Measurements from ENCODE around the gene ERI3.

Gene ERI3

DNA sequence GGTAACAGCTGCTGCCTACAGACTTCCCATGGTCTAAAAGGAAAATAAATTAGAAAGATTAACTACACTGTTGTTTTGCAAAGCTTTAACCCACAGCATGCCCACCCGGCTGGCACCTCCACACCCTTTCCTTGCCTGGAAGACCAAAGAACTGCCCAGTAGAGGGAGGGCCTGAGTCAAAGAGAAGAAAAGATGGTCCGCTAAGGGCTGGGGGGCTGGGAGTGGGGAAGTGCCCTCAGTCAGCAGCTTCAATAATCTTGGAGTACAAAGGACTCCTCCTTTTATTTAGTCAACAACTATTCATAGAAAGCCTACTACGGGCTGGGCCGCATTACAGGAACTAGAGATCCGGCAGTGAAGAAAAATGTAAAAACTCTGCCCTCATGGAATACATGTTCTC is 40.6 kb downstream of the ERI3 start:
- DNase-seq = no peak

- DNase-seq = no peak
These were observed 41.7 kb downstream of the ERI3 start for GRCh38 chr1:44313265-44313918.

GRCh38 chr1:44312399-44313196 is 42.5 kb downstream of the ERI3 start:
- no peak for DNase-seq

DNA sequence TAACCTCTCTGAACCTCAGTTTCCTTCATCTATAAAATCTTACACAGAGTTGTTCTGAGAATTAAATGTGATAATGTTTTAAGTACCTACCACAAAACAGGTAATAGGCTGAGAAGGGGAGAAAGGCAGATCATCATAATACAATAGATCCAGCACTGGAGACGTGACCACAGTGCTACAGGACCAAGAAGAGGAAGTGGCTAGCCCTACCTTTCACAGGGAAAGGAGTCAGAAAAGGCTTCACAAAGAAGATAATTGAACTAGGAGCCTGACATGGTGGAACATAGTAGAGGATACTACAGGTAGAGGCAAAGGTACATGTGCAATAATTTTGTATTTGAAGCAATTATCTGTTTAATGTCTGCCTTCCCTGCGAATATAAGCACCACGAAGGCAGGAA is 45.1 kb downstream of the ERI3 start:
- no peak for DNase-seq

DNA sequence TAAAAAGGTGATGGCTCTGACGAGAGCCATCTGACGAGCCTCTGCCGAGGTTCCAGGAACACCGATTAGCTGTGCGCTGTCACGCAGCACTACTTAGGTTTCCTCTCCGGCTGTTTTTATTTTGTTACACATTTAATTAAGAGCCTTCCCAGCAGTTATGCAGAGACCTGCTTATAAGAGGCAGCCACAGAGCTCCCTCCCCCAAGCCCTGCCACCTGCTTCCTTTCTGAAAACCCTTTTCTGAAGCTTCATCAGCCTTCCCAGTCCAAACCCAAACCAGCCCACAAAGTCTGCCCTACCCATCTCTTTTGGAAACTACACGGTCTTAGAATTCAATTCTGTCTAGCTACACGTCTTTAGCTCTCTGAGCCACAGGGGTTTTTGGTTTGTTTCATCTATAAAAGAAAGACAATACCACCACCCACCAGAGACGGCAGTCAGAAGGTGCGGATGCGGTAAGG is 49.1 kb downstream of the ERI3 start:
- peak; percentile 42 for DNase-seq

DNA sequence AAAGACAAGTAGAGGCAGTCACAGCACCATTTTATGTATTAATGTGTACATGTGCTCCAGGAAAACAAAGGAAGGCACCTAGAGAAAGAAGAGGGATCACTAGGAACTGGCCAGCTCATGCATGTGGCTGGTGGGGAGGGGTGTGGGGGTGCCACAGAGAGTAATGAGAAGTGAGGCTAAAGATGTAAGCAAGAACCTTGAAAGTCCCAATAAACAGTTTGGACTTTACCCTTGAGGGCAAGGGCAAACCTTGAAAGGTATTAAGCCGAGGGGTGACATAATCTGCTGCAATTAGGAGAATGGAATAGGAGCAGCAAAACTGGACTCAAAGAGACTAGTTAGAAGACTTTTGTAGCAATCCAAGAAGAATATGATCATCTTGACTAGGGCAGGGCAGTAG is 51.5 kb downstream of the ERI3 start:
- no peak for DNase-seq

DNA sequence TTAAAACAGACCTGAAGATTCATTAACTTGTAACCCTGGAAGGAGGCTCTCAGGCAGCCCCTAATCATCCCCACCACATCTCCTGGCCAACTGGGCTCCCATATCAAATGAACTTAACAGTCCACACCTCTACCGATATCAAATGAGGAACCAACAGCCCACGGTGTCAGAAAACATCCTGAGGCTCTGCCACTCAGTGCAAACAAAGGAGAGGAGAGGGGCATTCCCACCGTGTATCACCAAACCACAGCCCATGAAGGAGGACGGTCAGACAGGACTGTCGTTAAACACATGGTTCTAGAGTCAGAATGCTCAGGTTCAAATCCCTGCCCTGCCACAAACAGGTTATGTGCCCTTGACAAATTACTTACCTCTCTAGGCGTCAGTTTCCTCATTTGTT is 52.5 kb downstream of the ERI3 start:
- DNase-seq = no peak

DNA sequence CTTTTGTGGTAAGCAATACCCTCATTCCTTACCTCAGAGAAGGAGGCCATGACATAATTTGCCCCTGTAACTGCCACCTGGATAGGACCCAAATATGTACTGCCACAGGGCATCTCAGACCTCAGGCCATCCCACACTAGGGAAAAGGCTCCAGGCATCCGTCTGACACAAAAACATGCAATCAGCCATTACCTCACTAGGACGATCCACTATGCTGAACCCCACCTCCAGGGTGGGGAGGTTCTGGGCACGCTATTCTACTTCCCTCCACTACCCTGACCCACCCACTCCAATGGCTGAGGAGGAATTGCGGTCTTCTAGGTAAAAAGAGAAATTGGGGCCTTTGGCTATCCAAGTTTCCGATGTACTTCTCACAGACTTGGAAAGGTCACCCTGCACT is 53.6 kb downstream of the ERI3 start:
- no peak for DNase-seq

GRCh38 chr1:44300852-44301251 is 54.2 kb downstream of the ERI3 start:
- peak; percentile 65 for DNase-seq

DNA sequence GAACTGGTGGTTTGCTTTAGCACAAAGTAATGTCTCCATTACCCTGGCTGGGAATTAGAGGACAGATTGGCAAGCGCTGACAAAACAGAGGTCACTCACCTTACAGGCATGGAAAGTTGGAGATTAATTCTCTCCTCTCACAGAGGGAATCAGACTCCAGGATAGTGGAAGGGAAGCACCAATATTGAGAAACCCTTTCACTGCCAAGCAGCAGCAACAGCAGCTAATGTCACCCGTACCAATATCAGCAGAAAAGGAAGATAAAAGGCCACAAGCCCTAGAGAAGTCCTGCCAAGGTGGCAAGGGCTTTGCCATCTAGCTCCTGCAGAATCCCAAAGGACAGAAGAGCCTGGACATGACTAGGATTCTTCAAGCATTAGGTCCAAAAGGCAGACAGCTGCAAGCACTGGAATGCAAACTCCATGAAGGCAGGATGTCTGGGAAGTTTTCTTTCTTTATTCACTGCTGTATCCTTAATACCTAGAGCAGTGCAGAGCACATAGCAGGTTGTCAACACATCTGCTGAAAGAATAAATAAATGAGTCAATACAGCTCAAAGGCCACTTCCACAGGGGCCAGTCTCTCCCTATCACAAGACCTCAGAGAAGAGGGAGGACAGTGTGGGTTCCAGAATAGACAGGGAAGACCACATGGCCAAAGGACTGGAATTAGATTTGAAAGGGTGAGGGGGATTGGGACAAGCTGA is 57.2 kb downstream of the ERI3 start:
- DNase-seq = no peak

DNA sequence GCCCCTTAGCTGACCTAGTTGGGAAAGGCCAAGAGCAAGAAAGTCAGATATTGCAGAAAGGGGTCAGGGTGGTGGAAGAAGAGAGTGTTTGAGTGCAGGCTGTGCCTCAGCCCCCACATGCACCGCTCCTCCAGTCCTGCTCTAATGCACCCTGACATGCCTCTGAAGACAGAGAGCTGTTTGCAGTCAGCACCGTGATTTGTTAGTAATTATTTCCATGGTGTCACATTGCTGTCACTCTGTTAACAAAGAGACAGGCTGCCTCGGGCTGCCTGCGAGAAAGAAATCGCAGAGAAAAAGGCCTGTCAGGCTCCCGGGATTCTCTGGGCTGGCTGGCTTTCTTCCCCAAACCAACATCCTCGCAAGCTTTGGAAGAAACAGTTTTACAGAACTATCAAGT is 58.3 kb downstream of the ERI3 start:
- DNase-seq = no peak

GRCh38 chr1:44296086-44296485 is 59.0 kb downstream of the ERI3 start:
- DNase-seq = no peak

DNA sequence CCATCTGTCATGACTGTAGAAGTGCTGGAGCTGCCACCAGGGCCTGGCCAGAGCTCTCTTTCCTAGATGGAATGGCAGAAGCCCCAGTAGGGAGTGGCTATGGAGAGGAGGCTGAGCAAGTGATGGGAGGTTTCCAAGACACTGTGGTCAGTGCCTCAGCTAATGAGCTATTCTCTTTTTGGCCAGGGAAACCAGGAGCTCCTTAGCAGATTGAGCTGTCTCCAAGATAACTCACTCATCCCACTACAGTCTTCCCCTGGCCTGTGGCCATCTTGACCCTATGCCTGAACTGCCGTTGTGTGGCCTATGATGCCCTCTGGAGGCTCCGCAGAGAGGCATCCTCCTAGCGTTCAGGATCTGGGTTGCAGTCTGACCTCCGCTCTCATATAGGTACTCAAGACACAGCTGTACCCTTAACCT is 60.5 kb downstream of the ERI3 start:
- DNase-seq = peak; percentile 42

DNA sequence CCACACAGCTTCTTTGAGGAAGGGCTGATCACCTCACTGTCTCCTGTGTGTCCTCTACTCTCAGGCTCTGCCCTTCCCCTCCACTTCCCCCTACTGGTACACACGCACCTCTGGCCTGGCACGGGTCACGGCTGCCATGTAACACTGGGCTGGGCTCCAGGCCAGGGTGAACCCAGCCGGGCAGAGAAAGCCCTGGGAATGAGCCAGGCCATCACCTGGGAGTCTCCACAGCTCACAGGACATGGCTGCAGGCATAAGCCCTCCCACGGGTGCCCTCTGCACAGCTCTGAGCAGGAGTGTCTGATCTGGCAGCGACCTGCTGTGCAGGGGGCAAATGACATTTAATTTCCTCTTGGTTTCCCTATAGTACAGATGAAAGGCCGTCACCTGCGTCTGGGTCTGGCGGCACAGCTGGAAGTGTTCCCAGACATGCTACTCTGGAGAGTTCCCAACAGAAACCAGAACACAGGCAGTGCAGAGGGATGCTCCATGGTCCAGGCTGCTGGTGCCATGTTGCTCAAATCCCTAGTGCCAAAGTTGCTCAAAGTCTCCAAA is 61.2 kb downstream of the ERI3 start:
- no peak for DNase-seq

GRCh38 chr1:44292651-44293050 is 62.4 kb downstream of the ERI3 start:
- no peak for DNase-seq

- no peak for DNase-seq
These were observed 64.6 kb downstream of the ERI3 start for GRCh38 chr1:44290250-44291094.

DNA sequence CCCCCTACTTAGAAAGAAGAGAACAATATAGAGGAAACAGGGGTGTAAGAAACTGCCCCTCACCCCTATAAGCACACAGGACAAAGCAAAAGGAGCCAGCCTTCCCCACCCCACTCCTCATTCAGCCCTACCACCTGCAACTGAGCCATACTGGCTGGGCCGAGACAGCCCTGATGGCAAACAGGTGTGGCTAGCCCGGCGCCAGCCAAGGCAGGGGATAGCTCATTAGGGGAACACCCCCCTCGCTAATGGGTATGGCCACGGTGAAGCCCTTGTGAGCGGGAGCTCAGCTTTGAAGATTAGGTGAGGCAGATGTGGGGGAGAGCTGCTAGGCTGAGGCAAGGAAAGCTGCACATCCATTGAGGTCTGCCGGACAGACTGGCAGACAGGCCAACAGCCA is 65.5 kb downstream of the ERI3 start:
- DNase-seq = no peak

GRCh38 chr1:44288883-44289282 is 66.2 kb downstream of the ERI3 start:
- DNase-seq = no peak

GRCh38 chr1:44284184-44284583 is 70.9 kb downstream of the ERI3 start:
- DNase-seq = no peak

- DNase-seq = peak; percentile 67
These were observed 71.4 kb downstream of the ERI3 start for GRCh38 chr1:44283524-44284173.

DNA sequence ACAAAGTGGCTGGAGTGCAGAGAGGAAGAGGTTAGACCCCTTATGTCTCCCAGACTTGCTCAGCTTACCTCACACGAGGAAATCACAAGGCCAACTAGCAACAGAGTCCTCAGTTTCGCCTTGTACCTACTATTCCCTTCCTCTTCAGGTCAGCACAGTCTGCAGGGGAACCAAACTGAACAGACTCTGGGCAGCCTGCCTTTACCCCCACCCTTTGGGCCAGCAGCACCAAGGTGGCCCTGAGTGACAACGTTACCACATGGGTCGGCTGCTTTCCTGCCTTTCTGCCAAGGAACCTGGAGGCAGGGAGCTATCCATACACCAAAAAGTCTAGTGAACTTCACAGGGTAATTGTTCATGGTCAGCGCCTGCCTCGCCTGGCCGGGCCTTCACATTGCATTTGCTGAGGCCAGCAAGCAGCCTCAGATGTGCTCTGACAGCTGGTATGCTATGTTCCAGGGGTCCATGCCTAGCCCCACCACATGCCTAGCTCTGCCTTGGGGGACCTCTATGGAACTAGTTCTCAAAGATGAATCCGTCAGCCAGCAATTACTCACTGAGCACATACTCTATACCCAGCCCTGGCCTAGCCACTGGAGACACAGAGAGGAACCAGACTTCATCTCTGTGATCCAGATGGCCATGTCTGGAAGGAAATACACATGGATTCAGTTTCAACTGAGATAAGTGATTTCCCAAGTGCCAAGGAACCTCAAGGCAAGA is 72.2 kb downstream of the ERI3 start:
- DNase-seq = no peak

Measured in NCI-H187 treated with DMSO at 0.1 percent for 48 hours (cell line).